Activated T-helper 17 cell treated with anti-CD3 and anti-CD28 coated beads, Interleukin-2, amount 50 U/mL, for 72 hours (primary cell): ENCODE results near the gene GRM1. TPM values are rescaled to one million over a fixed set of nuclear protein-coding genes. Genes with fewer than 3 reads are reported as not detected.
"Not testable (repeated sequence)": the region's sequence is repeated elsewhere in the genome, so short reads cannot be mapped to it uniquely, and the experiment has no call there.

Experiments used
- ATAC-seq: fragments of 150-1000 bp; cut with Tn5 transposase; replicated peaks from 2 replicates; pipeline ENCODE4 v1.10.0; 2021; ENCODE audit warnings: mild to moderate bottlenecking, moderate library complexity
- H3K27ac Mint-ChIP-seq: one replicate; pipeline ENCODE4 v1.8.0; 2022; ENCODE audit warnings: mixed read lengths
- H3K27me3 Mint-ChIP-seq: one replicate; pipeline ENCODE4 v1.8.0; 2022; ENCODE audit warnings: mixed read lengths
- H3K36me3 Mint-ChIP-seq: one replicate; pipeline ENCODE4 v1.8.0; 2022; ENCODE audit warnings: low read depth, mild to moderate bottlenecking, mixed read lengths
- H3K4me1 Mint-ChIP-seq: one replicate; pipeline ENCODE4 v1.8.0; 2022; ENCODE audit warnings: mixed read lengths
- H3K4me3 Mint-ChIP-seq: one replicate; pipeline ENCODE4 v1.8.0; 2022; ENCODE audit warnings: mild to moderate bottlenecking, mixed read lengths
- H3K9me3 Mint-ChIP-seq: one replicate; pipeline ENCODE4 v1.8.0; 2022; ENCODE audit warnings: mixed read lengths
- total RNA-seq, 2 donors: library from RNA; stranded (reverse); gene quantifications; one replicate each; pipeline ENCODE4 v1.2.3, GENCODE V29; 2022

Gene GRM1
- total RNA-seq, 2 donors from 2014 or later, result 0.04 TPM; not detected in 1

- no peaks in the 10 kb centered on the region for H3K4me1 Mint-ChIP-seq
- no peaks in the 10 kb centered on the region for H3K36me3 Mint-ChIP-seq
- H3K27ac Mint-ChIP-seq, result no peak overlapping the region
- H3K4me3 Mint-ChIP-seq, result no peak overlapping the region
- ATAC-seq, result no peak
- H3K27me3 Mint-ChIP-seq, result peaks cover 8% of the 10 kb centered on the region
- H3K9me3 Mint-ChIP-seq, result peaks cover 3% of the 10 kb centered on the region
These were observed 162.8 kb downstream of the GRM1 start for GRCh38 chr6:146191612-146192011.

- no peak overlapping the region for H3K27ac Mint-ChIP-seq
- H3K4me1 Mint-ChIP-seq, result no peaks in the 10 kb centered on the region
- no peaks in the 10 kb centered on the region for H3K36me3 Mint-ChIP-seq
- H3K9me3 Mint-ChIP-seq, result peaks cover 3% of the 10 kb centered on the region
- ATAC-seq, result no peak
- no peak overlapping the region for H3K4me3 Mint-ChIP-seq
- H3K27me3 Mint-ChIP-seq, result peaks cover 7% of the 10 kb centered on the region
These were observed 165.6 kb downstream of the GRM1 start for GRCh38 chr6:146194434-146194833.

DNA sequence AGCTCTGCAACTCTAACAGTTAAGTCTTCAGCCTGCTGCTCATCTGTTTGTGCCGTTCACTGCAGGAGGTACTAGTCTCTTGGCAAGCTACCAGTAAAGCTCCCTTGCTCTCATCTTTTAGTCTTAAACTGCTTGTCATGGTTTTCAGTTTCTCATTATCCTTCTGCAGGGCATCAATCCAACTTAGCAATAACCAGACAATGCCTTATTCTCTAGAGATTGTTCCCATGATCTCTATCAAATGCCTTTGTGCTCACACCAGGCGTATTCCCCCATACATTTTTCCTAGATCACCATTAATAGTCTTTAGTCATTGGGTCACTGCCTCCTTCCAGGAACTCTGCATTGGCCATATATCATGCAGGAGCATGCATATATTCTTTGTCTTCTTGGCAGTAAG is 171.3 kb downstream of the GRM1 start:
- ATAC-seq, result no peak
- H3K36me3 Mint-ChIP-seq, result no peaks in the 10 kb centered on the region
- no peak overlapping the region for H3K4me3 Mint-ChIP-seq
- H3K27me3 Mint-ChIP-seq, result peaks cover 7% of the 10 kb centered on the region
- H3K9me3 Mint-ChIP-seq, result peaks cover 6% of the 10 kb centered on the region
- H3K4me1 Mint-ChIP-seq, result no peaks in the 10 kb centered on the region
- H3K27ac Mint-ChIP-seq, result no peak overlapping the region

- peaks cover 3% of the 10 kb centered on the region for H3K9me3 Mint-ChIP-seq
- no peak overlapping the region for H3K27ac Mint-ChIP-seq
- ATAC-seq, result no peak
- H3K36me3 Mint-ChIP-seq, result no peaks in the 10 kb centered on the region
- H3K4me3 Mint-ChIP-seq, result no peak overlapping the region
- H3K27me3 Mint-ChIP-seq, result peaks cover 3% of the 10 kb centered on the region
- H3K4me1 Mint-ChIP-seq, result no peaks in the 10 kb centered on the region
These were observed 173.7 kb downstream of the GRM1 start for GRCh38 chr6:146202570-146202969.

GRCh38 chr6:146209942-146210341 is 181.1 kb downstream of the GRM1 start:
- Mint-ChIP-seq H3K4me3 (no peak overlapping the region), H3K36me3 (no peaks in the 10 kb centered on the region), H3K27me3 (peaks cover 16% of the 10 kb centered on the region), H3K27ac (no peak overlapping the region), H3K9me3 (no peaks in the 10 kb centered on the region), H3K4me1 (no peaks in the 10 kb centered on the region)
- no peak for ATAC-seq

- H3K27ac Mint-ChIP-seq, result no peak overlapping the region
- H3K27me3 Mint-ChIP-seq, result peaks cover 16% of the 10 kb centered on the region
- no peaks in the 10 kb centered on the region for H3K36me3 Mint-ChIP-seq
- H3K9me3 Mint-ChIP-seq, result no peaks in the 10 kb centered on the region
- H3K4me1 Mint-ChIP-seq, result no peaks in the 10 kb centered on the region
- H3K4me3 Mint-ChIP-seq, result no peak overlapping the region
- no peak for ATAC-seq
These were observed 181.7 kb downstream of the GRM1 start for GRCh38 chr6:146210406-146211083.

GRCh38 chr6:146211646-146212045 is 182.8 kb downstream of the GRM1 start:
- H3K4me3 Mint-ChIP-seq, result no peak overlapping the region
- no peak for ATAC-seq
- H3K27me3 Mint-ChIP-seq, result peaks cover 16% of the 10 kb centered on the region
- no peak overlapping the region for H3K27ac Mint-ChIP-seq
- H3K36me3 Mint-ChIP-seq, result no peaks in the 10 kb centered on the region
- H3K9me3 Mint-ChIP-seq, result no peaks in the 10 kb centered on the region
- H3K4me1 Mint-ChIP-seq, result no peaks in the 10 kb centered on the region

GRCh38 chr6:146212781-146213180 is 183.9 kb downstream of the GRM1 start:
- H3K9me3 Mint-ChIP-seq, result no peaks in the 10 kb centered on the region
- H3K4me1 Mint-ChIP-seq, result no peaks in the 10 kb centered on the region
- no peaks in the 10 kb centered on the region for H3K36me3 Mint-ChIP-seq
- no peak overlapping the region for H3K27ac Mint-ChIP-seq
- H3K4me3 Mint-ChIP-seq, result no peak overlapping the region
- peaks cover 16% of the 10 kb centered on the region for H3K27me3 Mint-ChIP-seq
- ATAC-seq, result no peak

GRCh38 chr6:146219101-146219500 is 190.2 kb downstream of the GRM1 start:
- ATAC-seq, result no peak
- no peaks in the 10 kb centered on the region for H3K36me3 Mint-ChIP-seq
- no peak overlapping the region for H3K27ac Mint-ChIP-seq
- H3K4me3 Mint-ChIP-seq, result no peak overlapping the region
- H3K27me3 Mint-ChIP-seq, result no peaks in the 10 kb centered on the region
- peaks cover 3% of the 10 kb centered on the region for H3K9me3 Mint-ChIP-seq
- no peaks in the 10 kb centered on the region for H3K4me1 Mint-ChIP-seq

GRCh38 chr6:146224449-146224848 is 195.6 kb downstream of the GRM1 start:
- no peak overlapping the region for H3K27ac Mint-ChIP-seq
- peaks cover 3% of the 10 kb centered on the region for H3K9me3 Mint-ChIP-seq
- no peak for ATAC-seq
- H3K27me3 Mint-ChIP-seq, result no peaks in the 10 kb centered on the region
- H3K36me3 Mint-ChIP-seq, result no peaks in the 10 kb centered on the region
- no peak overlapping the region for H3K4me3 Mint-ChIP-seq
- H3K4me1 Mint-ChIP-seq, result no peaks in the 10 kb centered on the region

DNA sequence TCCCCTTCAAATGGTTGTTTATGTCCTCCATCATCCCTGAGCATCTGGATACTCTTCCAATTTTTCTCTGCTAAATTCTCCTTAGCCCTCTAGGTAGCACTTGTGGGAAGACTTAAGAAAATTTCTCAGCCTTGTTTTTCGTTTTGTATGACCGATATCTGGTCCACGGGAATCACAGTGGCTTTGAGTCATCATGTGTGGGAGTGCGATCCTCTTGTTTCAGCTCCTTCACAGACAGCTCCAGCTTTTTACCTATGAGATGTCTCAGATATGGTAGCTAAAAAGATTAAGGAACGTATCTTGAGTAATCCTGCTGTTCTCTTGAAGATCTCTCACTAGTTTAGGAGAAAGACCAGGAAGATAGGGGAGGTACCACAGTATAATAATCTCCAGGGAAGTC is 196.1 kb downstream of the GRM1 start:
- Mint-ChIP-seq H3K4me3 (no peak overlapping the region), H3K4me1 (no peaks in the 10 kb centered on the region), H3K36me3 (no peaks in the 10 kb centered on the region), H3K9me3 (peaks cover 3% of the 10 kb centered on the region), H3K27me3 (no peaks in the 10 kb centered on the region), H3K27ac (no peak overlapping the region)
- no peak for ATAC-seq

- Mint-ChIP-seq H3K4me1 (no peaks in the 10 kb centered on the region), H3K4me3 (no peak overlapping the region), H3K9me3 (peaks cover 4% of the 10 kb centered on the region), H3K27ac (no peak overlapping the region), H3K27me3 (peaks cover 4% of the 10 kb centered on the region), H3K36me3 (no peaks in the 10 kb centered on the region)
- no peak for ATAC-seq
These were observed 211.5 kb downstream of the GRM1 start for GRCh38 chr6:146240322-146240721.

- no peak for ATAC-seq
- no peaks in the 10 kb centered on the region for H3K36me3 Mint-ChIP-seq
- no peak overlapping the region for H3K4me3 Mint-ChIP-seq
- H3K9me3 Mint-ChIP-seq, result peaks cover 4% of the 10 kb centered on the region
- no peak overlapping the region for H3K27ac Mint-ChIP-seq
- no peaks in the 10 kb centered on the region for H3K4me1 Mint-ChIP-seq
- H3K27me3 Mint-ChIP-seq, result peaks cover 4% of the 10 kb centered on the region
These were observed 211.9 kb downstream of the GRM1 start for GRCh38 chr6:146240807-146241206.

GRCh38 chr6:146243646-146244045 is 214.8 kb downstream of the GRM1 start:
- not testable (repeated sequence) for H3K27me3 Mint-ChIP-seq, H3K27ac Mint-ChIP-seq, ATAC-seq, H3K4me1 Mint-ChIP-seq, H3K9me3 Mint-ChIP-seq, H3K4me3 Mint-ChIP-seq, H3K36me3 Mint-ChIP-seq

DNA sequence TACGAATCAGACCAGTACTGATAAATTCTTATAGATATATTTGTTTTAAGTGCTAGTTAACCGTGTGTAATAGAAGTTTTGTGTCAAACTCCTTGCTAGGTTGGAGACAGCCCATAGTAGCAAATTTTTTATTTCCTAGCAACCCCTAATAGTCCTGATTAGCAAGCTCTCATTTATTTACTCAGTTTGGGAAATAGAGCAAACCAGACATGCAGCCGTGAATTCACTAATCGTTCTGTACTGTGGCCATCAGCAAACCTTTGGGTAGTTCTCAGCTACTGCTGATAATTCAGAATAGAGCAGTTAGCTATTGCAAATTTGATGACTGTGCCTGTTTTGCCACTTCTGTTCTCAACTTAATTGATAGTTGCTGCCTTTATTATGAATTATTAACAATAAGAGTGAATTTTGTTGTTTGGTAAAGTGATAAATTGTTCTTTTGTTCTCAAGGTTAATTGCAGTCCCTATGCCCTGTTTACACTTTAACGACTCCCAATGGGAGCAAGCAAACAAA is 215.8 kb downstream of the GRM1 start:
- H3K27me3 Mint-ChIP-seq, result peaks cover 6% of the 10 kb centered on the region
- H3K4me3 Mint-ChIP-seq, result no peak overlapping the region
- ATAC-seq, result no peak
- no peaks in the 10 kb centered on the region for H3K36me3 Mint-ChIP-seq
- no peak overlapping the region for H3K27ac Mint-ChIP-seq
- peaks cover 4% of the 10 kb centered on the region for H3K9me3 Mint-ChIP-seq
- no peaks in the 10 kb centered on the region for H3K4me1 Mint-ChIP-seq

DNA sequence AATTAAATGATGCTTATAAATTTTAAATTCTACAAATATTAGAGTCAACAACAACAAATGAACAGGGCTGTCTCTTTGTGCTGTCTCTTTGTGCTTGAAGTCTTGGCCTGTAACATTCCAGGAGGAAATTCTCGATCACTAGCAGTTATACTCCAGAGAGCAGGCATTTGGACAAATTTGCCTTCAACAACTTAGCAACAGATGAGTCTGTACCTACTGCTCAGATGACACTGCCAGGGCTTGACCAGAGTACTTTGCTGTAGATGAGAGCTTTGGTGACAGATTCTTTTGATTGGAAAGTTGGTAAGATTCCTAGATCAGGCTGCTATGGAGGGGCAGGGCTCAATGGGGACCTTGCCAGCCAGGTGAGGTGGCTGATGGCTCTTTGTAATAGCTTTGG is 217.2 kb downstream of the GRM1 start:
- Mint-ChIP-seq H3K36me3 (no peaks in the 10 kb centered on the region), H3K4me3 (no peak overlapping the region), H3K4me1 (no peaks in the 10 kb centered on the region), H3K27ac (no peak overlapping the region), H3K9me3 (peaks cover 4% of the 10 kb centered on the region), H3K27me3 (peaks cover 6% of the 10 kb centered on the region)
- no peak for ATAC-seq
